ENCODE data around the gene RAD18. TPM values are rescaled to one million over a fixed set of nuclear protein-coding genes. Genes with fewer than 3 reads are reported as not detected.

Gene RAD18
- total RNA-seq, 2 experiments from 2014 or later: 47.4 to 50.3 TPM

GRCh38 chr3:8887435-8888300, 75.6 kb downstream of the RAD18 start:
- CTCF ChIA-PET: interaction anchor here (1.6 kb wide), 1 partner anchor 118 kb away, joined by 4 read pairs; the partner anchor contains the start of gene OXTR

GRCh38 chr3:8886546-8886945, 76.7 kb downstream of the RAD18 start:
- POLR2A ChIA-PET: no interaction called here

More at GRCh38 chr3:8887435-8888300, 75.6 kb downstream of the RAD18 start:
- no peak overlapping the region for H3K4me3 Mint-ChIP-seq
- H3K4me1 Mint-ChIP-seq (ENCODE audit: low read depth): peaks cover 3% of the 10 kb centered on the region
- H3K9me3 Mint-ChIP-seq: no peaks in the 10 kb centered on the region
- TF ChIP-seq CTCF (IDR thresholded peaks at IDR 0.05): no peak
- DNase-seq (no peak), ATAC-seq (no peak)
- intact Hi-C loops (cut with micrococcal nuclease): no loop called here
- H3K36me3 Mint-ChIP-seq (ENCODE audit: low read depth): peaks cover 55% of the 10 kb centered on the region
- POLR2A ChIA-PET: no interaction called here
- H3K27me3 Mint-ChIP-seq: no peaks in the 10 kb centered on the region
- H3K27ac Mint-ChIP-seq: no peak overlapping the region

GRCh38 chr3:8885536-8886316, 77.5 kb downstream of the RAD18 start:
- no peak for TF ChIP-seq CTCF (IDR thresholded peaks at IDR 0.05)
- intact Hi-C loops (cut with micrococcal nuclease): no loop called here
- CTCF ChIA-PET: no interaction called here
- H3K9me3 Mint-ChIP-seq: no peaks in the 10 kb centered on the region
- ATAC-seq (no peak), DNase-seq (no peak)
- H3K27me3 Mint-ChIP-seq: no peaks in the 10 kb centered on the region
- peaks cover 60% of the 10 kb centered on the region for H3K36me3 Mint-ChIP-seq (ENCODE audit: low read depth)
- H3K4me1 Mint-ChIP-seq (ENCODE audit: low read depth): peaks cover 3% of the 10 kb centered on the region
- POLR2A ChIA-PET: no interaction called here
- H3K27ac Mint-ChIP-seq: no peak overlapping the region
- no peak overlapping the region for H3K4me3 Mint-ChIP-seq

More at GRCh38 chr3:8886546-8886945, 76.7 kb downstream of the RAD18 start:
- no peak overlapping the region for H3K27ac Mint-ChIP-seq
- ATAC-seq (no peak), DNase-seq (no peak)
- peaks cover 57% of the 10 kb centered on the region for H3K36me3 Mint-ChIP-seq (ENCODE audit: low read depth)
- TF ChIP-seq CTCF (IDR thresholded peaks at IDR 0.05): no peak
- CTCF ChIA-PET: interaction anchor here (1.6 kb wide), 1 partner anchor 117 kb away, joined by 4 read pairs; the partner anchor contains the start of gene OXTR
- H3K9me3 Mint-ChIP-seq: no peaks in the 10 kb centered on the region
- H3K4me3 Mint-ChIP-seq: no peak overlapping the region
- H3K27me3 Mint-ChIP-seq: no peaks in the 10 kb centered on the region
- intact Hi-C loops (cut with micrococcal nuclease): no loop called here
- H3K4me1 Mint-ChIP-seq (ENCODE audit: low read depth): peaks cover 3% of the 10 kb centered on the region

- Mint-ChIP-seq H3K9me3 (no peaks in the 10 kb centered on the region), H3K36me3 (ENCODE audit: low read depth) (peaks cover 62% of the 10 kb centered on the region), H3K27ac (no peak overlapping the region), H3K4me1 (ENCODE audit: low read depth) (peaks cover 3% of the 10 kb centered on the region), H3K4me3 (no peak overlapping the region), H3K27me3 (no peaks in the 10 kb centered on the region)
- intact Hi-C loops (cut with micrococcal nuclease): no loop called here
- TF ChIP-seq CTCF (IDR thresholded peaks at IDR 0.05): no peak
- POLR2A ChIA-PET: no interaction called here
- ATAC-seq (no peak), DNase-seq (no peak)
- CTCF ChIA-PET: no interaction called here
Observed at GRCh38 chr3:8884630-8885290, 78.5 kb downstream of the RAD18 start.
